AG04450 (cell line): Measurements from ENCODE around the gene CORO6. TPM values are rescaled to one million over a fixed set of nuclear protein-coding genes. Genes with fewer than 3 reads are reported as not detected.

Experiments
- CTCF ChIA-PET: fragments of 300-600, 350-600 bp; formaldehyde crosslinking; extraction: SDS; loops from one replicate; lab custom pipeline; 2022; ENCODE audit warnings: antibody characterized with exemption, inconsistent platforms; lab: Charles Lee
- POLR2A ChIA-PET: fragments of 350-600 bp; formaldehyde crosslinking; extraction: SDS; loops from one replicate; lab custom pipeline; 2021; ENCODE audit warnings: antibody characterized with exemption, inconsistent platforms; lab: Yijun Ruan, JAX
- DNase-seq: peaks from one replicate; pipeline ENCODE4 v3.0.0-alpha.2; 2011; ENCODE audit warnings: low read depth, low spot score
- H3K27ac ChIP-seq: one replicate; pipeline ENCODE4 v1.5.1; 2012; ENCODE audit warnings: low read depth, low read length, control low read depth
- H3K27me3 ChIP-seq: one replicate; pipeline ENCODE4 v1.6.0; 2012; ENCODE audit warnings: low read length; ENCODE audit not compliant: control insufficient read depth, insufficient read depth
- H3K4me3 ChIP-seq: 2 replicates; pipeline ENCODE4 v1.5.1; 2011; ENCODE audit warnings: mild to moderate bottlenecking, low read depth, low read length, control low read depth
- H3K9me3 ChIP-seq: 2 replicates; pipeline ENCODE4 v1.5.1; 2012; ENCODE audit warnings: low read length; ENCODE audit not compliant: control insufficient read depth, insufficient read depth
- CTCF ChIP-seq: IDR thresholded peaks from 2 replicates; pipeline ENCODE4 v1.5.1; 2011; ENCODE audit warnings: low read depth, low read length, control low read depth, inconsistent platforms
- polyA plus RNA-seq: library from polyadenylated mRNA; depleted of rRNA; stranded (reverse); fragments of >200 nt; gene quantifications from 2 replicates; pipeline ENCODE4 v1.2.3, GENCODE V29; 2011

The CORO6 gene
- polyA plus RNA-seq, 1 experiment = 9.3 TPM

DNA sequence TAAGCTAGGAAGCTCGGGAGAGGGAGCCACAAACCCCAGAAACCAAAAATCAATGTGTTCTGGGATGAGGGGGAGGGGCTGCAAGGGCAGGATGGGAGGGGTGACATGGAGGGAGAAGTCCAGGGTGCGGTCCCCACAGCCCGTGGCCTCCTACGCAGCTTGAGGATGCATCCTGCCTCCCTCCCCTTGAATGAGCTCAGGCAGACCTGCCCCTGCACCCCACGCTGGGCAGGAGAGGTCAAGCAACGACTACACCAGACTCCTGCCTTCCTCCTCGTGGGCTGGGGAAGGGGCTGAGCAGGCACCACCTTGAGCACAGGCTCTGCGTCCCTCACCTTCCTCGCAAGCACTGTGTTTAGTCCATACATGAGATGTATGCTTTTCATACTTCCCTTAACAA, 25.9 kb downstream of the CORO6 start:
- CTCF ChIA-PET = interaction anchor here (1.1 kb wide), 1 partner anchor 227 kb away, joined by 3 read pairs; no protein-coding TSS in a partner anchor
- Histone ChIP-seq H3K9me3 (no peaks in the 10 kb centered on the region; the same call in 1 of the 2 replicates), H3K27ac (no peak overlapping the region), H3K4me3 (no peak overlapping the region), H3K27me3 (no peaks in the 10 kb centered on the region)
- TF ChIP-seq CTCF = no peak
- no peak for DNase-seq
- POLR2A ChIA-PET = interaction anchor here (1.1 kb wide), 1 partner anchor 18 kb away, joined by 4 read pairs; no protein-coding TSS in a partner anchor

- Histone ChIP-seq H3K27ac (no peak overlapping the region), H3K27me3 (no peaks in the 10 kb centered on the region), H3K4me3 (no peak overlapping the region), H3K9me3 (no peaks in the 10 kb centered on the region; the same call in 1 of the 2 replicates)
- TF ChIP-seq CTCF = no peak
- CTCF ChIA-PET = interaction anchor here (1.1 kb wide), 1 partner anchor 226 kb away, joined by 3 read pairs; no protein-coding TSS in a partner anchor
- POLR2A ChIA-PET = no interaction called here
- DNase-seq = no peak
These were observed 26.6 kb downstream of the CORO6 start for GRCh38 chr17:29595943-29596774.

DNA sequence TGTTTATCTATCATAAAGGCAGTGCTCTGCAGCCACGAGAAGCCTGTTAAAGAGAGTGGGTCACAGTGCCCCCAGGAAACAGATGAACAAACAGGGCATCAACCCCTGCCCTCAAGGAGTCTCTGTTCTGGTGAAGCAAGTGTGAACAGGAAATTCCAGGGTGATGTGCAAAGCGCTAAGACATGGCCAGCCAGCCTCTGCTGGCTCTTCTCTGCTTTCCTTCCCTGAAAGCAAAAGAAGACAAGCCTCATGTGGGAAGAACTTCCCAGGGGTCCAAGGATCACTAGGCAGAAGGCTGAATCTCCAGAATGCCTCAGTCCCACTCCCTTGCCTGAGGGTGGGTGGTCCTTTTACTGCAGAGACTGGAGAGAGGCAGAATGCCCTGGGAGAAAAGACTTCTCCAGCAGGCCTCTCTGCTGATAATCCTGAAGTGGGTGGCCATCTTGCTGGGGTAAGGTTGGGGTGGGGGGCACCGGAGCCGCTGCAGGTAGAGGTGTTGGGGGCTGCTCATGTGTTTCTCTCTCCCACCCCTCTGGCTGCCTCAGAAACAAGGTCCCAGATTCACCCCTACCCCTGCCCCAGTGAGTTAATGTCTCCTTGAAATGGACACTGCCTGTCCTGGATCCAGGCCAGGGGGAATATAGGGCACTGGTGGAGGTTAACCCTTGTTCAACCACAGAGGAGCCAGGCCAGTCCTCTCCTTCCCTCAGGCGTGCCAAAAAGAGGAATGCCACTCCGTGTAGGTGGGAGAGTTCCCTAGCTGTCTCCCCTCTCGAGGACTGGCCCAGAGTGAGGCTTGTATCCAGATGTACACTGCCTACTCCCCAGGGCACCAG, 27.4 kb downstream of the CORO6 start:
- no peaks in the 10 kb centered on the region; the same call in 1 of the 2 replicates for H3K9me3 ChIP-seq
- H3K4me3 ChIP-seq = no peak overlapping the region
- no peaks in the 10 kb centered on the region for H3K27me3 ChIP-seq
- TF ChIP-seq CTCF = no peak
- no peak overlapping the region for H3K27ac ChIP-seq
- CTCF ChIA-PET = no interaction called here
- no peak for DNase-seq
- POLR2A ChIA-PET = no interaction called here

GRCh38 chr17:29594519-29595090, 28.1 kb downstream of the CORO6 start:
- no peak for TF ChIP-seq CTCF
- H3K27me3 ChIP-seq = no peaks in the 10 kb centered on the region
- ChIA-PET POLR2A (no interaction called here), CTCF (interaction anchor here (0.7 to 1.0 kb wide), 2 partner anchors 184 to 499 kb away, joined by 3 to 5 read pairs; no protein-coding TSS in a partner anchor)
- no peak overlapping the region for H3K4me3 ChIP-seq
- no peak overlapping the region for H3K27ac ChIP-seq
- H3K9me3 ChIP-seq = no peaks in the 10 kb centered on the region; the same call in 1 of the 2 replicates
- DNase-seq = no peak
